Endothelial cell of umbilical vein (primary cell): ENCODE measurements around the gene TUBB2A.

Source experiments
- EZH2 ChIP-seq: IDR thresholded peaks from 2 replicates; pipeline ENCODE4 v1.6.1; 2012; ENCODE audit warnings: borderline replicate concordance, low read depth, mild to moderate bottlenecking, moderate library complexity, low read length, inconsistent platforms; ENCODE audit not compliant: severe bottlenecking
- POLR2A ChIP-seq: IDR thresholded peaks from 2 replicates; pipeline ENCODE4 v1.6.1; 2012; ENCODE audit warnings: low read depth, mild to moderate bottlenecking, control low read depth, low read length
- TF ChIP-seq, protein P1 (sequence below): IDR thresholded peaks from 2 replicates; pipeline ENCODE4 v1.6.1; 2011; ENCODE audit not compliant: insufficient read depth, insufficient read length

DNA sequence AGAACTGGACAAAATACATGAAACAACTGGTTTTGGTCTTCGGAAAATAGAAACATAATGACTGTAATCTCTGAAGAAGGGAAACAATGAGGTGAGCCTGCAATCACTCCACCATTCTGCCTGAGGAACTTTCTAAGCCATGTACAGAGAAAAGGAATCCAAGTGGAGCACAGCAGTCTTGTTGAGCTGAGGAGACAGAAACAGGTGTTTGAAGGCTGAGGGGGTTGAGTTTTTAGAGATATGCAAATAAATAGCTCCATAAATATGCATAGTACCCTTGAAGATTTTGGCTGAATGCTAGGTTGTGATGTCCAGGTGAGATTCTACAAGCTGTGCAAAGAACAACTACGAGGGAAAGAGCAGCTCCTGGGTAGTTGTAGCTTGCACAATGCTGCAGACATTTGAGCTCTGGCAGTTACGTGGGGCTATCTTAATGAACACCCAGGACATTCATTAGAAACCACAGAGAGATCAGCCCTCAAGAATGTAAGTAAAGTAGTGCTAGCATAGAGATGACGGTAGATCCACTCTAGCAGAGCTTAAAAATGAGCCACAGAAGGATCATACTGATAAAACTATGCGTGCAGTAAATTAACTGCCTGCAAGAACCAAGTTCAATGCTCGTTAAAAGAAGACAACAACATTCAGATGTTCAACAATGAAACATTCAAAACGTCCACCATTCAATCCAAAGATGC is 45.8 kb upstream of the TUBB2A start:
- no peak for TF ChIP-seq POLR2A
- no peak for TF ChIP-seq EZH2
- TF ChIP-seq, protein P1, sequence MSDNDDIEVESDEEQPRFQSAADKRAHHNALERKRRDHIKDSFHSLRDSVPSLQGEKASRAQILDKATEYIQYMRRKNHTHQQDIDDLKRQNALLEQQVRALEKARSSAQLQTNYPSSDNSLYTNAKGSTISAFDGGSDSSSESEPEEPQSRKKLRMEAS: no peak
